Measurements from ENCODE around the gene PXN.
"Not testable (repeated sequence)": the region's sequence is repeated elsewhere in the genome, so short reads cannot be mapped to it uniquely, and the experiment has no call there.

Gene PXN

GRCh38 chr12:120241561-120242274, 23.8 kb downstream of the PXN start:
- DNase-seq (ENCODE audit: low read depth) = no peak

- no peak for DNase-seq (ENCODE audit: low read depth)
Observed at GRCh38 chr12:120240495-120240833, 25.1 kb downstream of the PXN start.

- DNase-seq (ENCODE audit: low read depth) = no peak
Observed at GRCh38 chr12:120239776-120240494, 25.6 kb downstream of the PXN start.

GRCh38 chr12:120238839-120239445, 26.6 kb downstream of the PXN start:
- no peak for DNase-seq (ENCODE audit: low read depth)

GRCh38 chr12:120238217-120238616, 27.3 kb downstream of the PXN start:
- DNase-seq (ENCODE audit: low read depth) = no peak

- DNase-seq (ENCODE audit: low read depth) = no peak
Observed at GRCh38 chr12:120237360-120238171, 28.0 kb downstream of the PXN start.

- DNase-seq (ENCODE audit: low read depth) = not testable (repeated sequence)
Observed at GRCh38 chr12:120236809-120237208, 28.7 kb downstream of the PXN start.

- DNase-seq (ENCODE audit: low read depth) = no peak
Observed at GRCh38 chr12:120235369-120236323, 29.9 kb downstream of the PXN start.

- peak; percentile 93 for DNase-seq (ENCODE audit: low read depth)
Observed at GRCh38 chr12:120234643-120235368, 30.7 kb downstream of the PXN start.

GRCh38 chr12:120231316-120232011, 34.1 kb downstream of the PXN start:
- peak; percentile 93 for DNase-seq (ENCODE audit: low read depth)

GRCh38 chr12:120230974-120231315, 34.6 kb downstream of the PXN start:
- DNase-seq (ENCODE audit: low read depth) = no peak

- DNase-seq (ENCODE audit: low read depth) = peak; percentile 94
Observed at GRCh38 chr12:120230326-120230973, 35.1 kb downstream of the PXN start.

GRCh38 chr12:120229487-120230325, 35.8 kb downstream of the PXN start:
- no peak for DNase-seq (ENCODE audit: low read depth)

GRCh38 chr12:120229071-120229486, 36.5 kb downstream of the PXN start:
- no peak for DNase-seq (ENCODE audit: low read depth)

GRCh38 chr12:120228291-120229070, 37.0 kb downstream of the PXN start:
- DNase-seq (ENCODE audit: low read depth) = no peak

- DNase-seq (ENCODE audit: low read depth) = no peak
Observed at GRCh38 chr12:120228041-120228290, 37.6 kb downstream of the PXN start.

- no peak for DNase-seq (ENCODE audit: low read depth)
Observed at GRCh38 chr12:120227233-120228040, 38.1 kb downstream of the PXN start.

Measured in non-pigmented ciliary epithelial cell (primary cell).